ENCODE results near the gene LLGL2.
A peak's percentile ranks its signal among the peaks of the same experiment; 100 is the strongest.
"Not testable (repeated sequence)": the region's sequence is repeated elsewhere in the genome, so short reads cannot be mapped to it uniquely, and the experiment has no call there.

LLGL2 gene

DNA sequence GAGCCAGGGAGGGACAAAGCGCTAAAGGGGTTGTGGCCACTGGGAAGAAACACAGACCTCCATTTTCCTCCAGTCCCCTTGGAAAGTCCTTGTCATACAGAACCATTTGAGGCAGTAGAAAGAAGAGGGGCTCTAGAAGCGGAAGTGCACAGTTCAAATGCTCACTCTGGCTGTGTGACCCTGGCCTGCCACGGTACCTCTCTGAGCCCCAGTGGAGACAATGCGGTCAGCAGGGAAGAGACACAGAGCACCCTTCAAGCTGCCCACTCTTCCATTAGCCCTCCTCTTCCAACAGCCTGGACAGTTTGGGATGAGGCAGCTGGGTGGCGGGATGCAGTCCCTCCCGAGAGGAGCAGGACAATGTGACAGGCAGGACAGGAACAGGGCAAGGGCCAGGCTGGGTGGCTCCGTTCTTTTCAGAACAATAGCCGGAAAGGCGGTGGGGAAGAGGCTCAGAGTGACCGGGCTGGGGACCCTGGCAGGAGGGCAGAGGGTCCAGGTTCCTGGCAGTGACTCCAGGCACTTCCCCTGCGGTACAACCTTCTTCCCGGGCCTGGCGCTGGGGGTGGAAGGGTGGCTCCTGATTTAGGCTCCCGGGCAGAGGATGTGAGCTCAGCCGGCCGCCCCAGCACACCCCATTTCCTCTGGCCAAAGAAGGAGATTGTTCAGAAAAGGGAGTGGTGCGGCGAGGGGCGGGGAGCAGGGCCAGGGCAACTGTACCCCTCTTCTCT, 15.8 kb upstream of the LLGL2 start:
- no peak for DNase-seq

DNA sequence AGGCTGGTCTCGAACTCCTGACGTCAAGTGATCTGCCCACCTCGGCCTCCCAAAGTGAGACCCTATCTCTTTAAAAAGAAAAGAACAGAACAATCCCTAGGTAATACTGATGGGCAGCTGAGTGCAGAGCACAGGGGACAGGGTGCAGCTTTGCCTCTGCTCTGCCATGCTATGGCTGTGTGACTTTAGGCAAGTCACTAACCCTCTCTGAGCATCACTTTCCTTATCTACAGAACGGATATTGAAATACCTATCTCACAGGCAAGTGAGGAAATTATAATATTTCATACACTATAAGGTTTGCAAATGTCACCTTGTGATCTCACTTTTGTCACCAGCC, 14.3 kb upstream of the LLGL2 start:
- DNase-seq = no peak

DNA sequence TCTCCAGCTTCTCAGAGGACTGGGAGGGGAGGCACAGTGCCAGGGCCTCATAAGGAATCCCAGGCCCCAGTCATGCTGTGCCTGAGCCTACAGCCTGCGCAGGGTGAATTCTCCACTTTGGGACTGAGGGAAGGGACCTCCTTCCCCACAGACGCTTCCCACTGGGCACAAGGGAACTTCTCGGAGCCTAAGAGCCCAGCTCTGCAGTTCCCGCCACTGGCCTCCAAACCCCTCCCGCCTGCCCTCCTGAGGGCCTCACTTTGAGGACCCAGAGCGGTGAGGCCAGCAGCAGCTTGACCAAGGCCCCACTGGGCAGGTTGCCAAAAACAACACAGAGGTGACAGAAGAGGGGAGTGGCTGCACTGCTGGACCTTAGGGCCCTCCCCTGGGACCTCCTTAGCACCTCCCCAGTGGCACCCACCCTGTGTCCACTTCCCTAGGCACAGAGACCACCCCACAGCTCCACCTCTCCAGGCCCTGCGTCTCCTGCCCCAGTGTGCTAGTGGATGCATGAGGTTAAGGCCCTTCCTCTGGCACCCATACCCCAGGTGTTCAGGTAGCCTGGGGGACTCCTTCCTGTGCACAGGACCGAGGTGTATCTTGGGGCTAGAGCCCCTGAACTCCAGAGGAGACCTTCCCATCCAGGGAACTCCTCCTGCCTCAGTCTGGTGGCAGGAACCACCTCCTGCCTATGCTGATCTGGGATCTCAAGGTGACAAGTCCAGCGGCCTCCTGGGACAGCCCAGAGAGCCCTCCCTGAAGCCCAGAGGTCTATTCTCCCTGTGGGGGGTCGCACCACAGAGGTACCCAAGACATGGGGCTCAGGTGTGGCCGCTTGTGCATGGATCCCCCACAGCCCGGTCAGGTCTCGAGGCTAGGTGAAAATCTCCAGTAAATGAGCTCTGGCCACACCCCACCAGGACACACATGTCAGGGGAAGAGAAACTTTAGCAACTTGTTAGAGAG, 13.6 kb upstream of the LLGL2 start:
- no peak for DNase-seq

DNA sequence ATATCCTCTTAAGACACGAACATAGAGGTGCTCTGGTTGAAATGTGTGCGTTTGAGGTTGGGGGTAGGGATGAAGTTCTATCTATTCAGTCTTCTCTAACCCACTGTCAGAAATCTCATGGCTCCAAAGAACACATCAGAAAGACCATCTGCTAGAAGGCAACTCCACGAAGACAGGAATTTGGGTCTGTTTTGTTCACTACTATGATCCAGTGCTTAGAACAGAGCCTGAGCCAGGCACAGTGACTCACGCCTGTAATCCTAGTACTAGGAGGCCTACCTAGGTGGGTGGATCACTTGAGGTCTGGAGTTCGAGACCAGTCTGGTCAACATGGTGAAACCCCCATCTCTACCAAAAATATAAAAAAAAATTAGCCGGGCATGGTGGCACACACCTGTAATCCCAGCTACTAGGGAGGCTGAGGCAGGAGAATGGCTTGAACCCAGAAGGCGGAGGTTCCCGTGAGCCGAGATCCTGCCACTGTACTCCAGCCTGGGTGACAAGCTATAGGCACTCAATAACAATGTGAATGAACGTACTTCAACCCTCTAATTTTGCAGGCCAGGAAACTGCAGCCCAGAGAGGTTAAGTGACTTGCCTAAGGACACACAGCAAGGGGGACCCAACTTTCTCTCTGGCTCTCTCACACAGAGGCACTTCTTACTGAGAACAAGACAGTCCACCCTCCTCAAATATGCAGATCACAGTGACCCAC, 12.4 kb upstream of the LLGL2 start:
- DNase-seq = no peak

DNA sequence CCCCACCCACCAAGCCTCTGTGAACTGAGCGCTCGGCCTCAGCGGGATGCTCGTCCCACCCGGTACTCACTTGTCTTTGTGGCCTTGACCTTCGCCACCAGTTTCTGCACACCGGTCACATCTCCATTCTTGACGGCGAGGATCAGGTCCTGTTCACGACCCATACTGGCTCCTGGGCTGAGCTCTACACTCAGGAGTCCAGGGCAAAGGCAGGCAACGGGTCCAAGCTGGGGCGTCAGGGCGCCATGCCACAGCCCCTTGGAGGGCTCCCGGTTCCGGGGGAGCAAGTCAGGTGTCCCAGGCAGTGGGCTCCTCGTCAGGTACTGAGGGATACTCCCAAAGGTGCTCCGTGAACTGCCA, 11.9 kb upstream of the LLGL2 start:
- no peak for DNase-seq

DNA sequence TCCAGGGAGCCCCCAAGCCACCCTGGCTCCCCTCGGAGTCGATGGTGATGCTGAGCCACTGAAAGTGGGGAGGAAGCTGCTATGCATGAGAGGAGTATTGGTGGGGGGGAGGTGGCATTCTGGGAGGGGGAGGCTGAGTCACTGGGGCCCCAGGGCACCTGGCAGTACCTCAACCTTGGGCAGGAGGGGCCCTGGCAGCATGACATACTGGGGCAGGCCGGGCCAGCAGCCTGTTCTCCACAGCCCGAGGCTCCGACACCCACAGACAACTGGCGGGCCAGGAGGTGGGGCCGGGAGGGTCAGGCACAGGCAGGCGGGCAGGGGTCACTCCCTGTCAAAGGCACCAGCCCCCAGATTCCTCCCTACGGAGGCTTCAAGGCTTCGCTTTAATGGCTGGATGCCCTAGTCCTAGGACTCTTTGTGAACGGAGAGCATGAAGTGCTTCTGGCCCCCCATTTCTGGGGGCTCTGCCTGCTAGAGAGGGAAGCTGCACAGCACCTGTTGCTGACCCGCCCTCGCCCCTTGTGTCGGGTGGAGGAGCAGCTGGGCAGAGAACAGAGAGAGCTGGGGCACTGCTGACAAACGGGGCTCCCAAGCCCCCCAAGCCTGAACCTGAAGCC, 11.1 kb upstream of the LLGL2 start:
- no peak for DNase-seq

DNA sequence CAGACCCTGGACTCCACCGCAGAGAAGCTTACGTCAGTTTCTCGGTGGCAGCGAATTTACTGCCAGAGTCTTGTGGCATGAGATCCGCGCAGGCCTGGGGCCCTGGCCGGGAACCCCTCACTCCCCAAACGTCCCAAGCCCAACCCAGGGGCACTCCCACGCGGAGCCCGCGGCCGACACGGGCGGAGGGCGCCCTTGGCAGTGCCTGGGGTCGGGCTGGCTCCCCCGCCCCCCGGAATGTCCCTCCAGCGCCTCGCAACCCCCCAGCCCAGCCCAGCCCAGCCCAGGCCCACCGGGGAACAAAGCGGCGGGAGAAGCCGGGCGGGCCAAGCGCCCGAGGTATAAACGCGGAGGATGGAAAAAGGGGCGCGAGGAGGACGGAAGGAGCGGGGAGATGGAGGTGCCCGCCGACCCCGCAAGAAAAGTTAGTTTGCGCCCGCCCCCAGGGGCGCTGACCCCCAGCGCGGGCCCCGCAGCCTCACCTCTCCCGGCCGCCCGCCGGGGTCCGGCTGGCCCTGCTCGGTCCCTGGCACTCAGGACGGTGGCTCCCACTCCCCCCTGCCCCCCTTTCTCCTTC, 10.5 kb upstream of the LLGL2 start:
- DNase-seq = no peak

DNA sequence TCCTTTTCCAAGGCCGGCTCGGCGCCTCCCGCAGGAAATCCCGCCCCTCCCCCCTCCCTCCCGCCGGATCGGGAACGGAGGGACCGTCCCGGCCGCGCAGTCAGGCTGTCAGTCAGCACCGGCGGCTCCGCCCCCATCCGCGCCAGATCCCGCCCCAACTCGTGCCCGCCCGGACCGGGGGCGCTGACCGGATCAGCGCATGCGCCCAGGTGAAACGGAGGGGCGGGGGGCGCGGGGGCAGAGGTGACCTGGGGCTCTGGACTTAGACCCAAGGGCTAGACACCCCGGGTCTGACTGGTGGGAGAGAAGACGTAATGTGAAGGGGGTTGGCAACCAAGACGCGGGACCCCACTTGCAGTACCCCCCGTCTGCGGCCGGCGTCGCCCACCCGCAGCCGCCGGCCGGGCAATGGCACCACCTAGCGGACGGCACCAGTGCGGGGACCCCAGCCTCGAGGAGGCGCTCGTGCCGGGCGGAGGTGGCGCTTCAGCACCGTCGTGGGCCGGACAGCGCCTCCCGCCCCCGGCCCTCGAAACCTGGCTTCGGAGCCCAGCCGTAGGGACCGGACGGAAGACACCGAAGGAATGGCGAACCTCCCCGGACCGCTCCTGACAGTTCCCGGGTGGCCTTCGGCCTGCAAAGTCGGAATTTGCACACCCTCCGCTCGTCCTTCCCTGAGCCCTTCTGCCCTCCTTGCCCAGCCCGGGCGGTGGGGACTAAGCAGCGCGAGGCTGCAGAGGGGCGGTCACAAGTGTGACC, 9.8 kb upstream of the LLGL2 start, which contains the start of gene CASKIN2:
Gene CASKIN2, minus strand, starts transcription at position 42 of the 759 bp plus-strand sequence. CDS start 1,733 bp downstream, outside the sequence.
- peak; percentile 87 for DNase-seq

DNA sequence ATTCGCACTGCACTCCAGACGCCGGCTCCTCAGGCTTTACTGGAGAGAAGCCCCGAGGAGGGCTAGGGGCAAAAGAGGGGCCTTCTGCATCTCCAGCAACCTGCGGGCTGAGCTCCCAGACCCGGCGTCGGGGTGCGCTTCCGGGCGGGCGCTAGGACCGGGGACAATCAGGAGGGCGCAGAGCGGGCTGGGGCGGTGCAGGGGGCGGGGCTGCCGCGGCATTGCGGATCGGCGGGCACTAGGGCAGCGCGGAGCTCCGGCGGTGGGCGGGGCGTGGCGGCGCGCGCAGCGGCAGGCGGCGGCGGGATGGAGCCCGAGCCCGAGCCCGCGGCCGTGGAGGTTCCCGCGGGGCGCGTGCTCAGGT, 9.3 kb upstream of the LLGL2 start, which contains the start of gene TSEN54:
Gene TSEN54, plus strand, starts transcription at position 274 of the 364 bp plus-strand sequence. Its CDS starts 33 bp downstream, at position 307.
- DNase-seq = peak; percentile 87

DNA sequence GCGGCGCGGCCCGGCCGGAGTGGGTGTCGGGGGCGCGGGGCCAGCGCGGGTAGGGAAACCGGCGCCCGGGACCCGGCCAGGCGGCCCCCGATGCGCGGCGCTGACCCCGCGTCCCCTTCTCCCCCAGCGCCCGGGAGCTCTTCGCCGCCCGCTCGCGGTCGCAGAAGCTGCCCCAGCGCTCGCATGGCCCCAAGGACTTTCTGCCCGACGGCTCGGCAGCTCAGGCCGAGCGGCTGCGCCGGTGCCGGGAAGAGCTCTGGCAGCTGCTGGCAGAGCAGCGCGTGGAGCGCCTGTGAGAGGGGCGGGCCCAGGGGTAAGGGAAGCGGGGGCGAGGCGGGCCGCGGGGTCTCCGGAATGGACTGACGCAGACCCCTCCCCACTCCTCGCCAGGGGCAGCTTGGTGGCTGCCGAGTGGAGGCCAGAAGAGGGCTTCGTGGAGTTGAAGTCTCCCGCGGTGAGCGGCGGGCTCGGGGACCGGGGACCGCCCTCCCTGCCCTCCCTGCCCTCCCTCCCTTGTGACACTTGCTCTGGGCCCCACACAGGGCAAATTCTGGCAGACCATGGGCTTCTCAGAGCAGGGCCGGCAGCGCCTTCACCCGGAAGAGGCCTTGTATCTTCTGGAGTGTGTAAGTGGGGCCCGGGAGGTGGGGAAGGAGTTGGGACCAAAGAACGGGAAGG, 8.7 kb upstream of the LLGL2 start:
- no peak for DNase-seq

DNA sequence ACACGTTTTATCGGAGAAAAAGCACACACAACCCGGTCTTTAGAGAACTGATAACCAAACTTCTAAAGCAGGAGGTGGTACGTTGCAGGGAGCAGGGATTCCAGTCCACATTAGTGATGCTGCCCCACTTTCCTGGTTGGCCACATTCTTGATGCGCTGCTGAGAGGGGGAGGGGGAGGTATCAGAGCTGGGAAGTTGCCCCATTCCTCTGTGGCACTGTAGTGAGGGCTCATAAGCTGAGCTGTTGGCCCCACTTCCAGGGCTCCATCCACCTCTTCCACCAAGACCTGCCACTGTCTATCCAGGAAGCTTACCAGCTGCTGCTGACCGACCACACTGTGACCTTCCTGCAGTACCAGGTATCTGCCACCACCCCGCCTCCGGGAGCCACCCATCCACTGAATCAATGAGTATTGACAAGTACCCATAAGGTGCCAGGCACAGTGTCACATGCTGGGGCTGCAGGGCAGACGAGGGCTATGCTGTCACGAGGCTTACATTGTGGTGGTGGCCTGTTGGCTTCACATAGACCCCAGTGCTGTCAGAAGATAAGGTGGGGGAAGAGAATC, 8.1 kb upstream of the LLGL2 start:
- DNase-seq = no peak

DNA sequence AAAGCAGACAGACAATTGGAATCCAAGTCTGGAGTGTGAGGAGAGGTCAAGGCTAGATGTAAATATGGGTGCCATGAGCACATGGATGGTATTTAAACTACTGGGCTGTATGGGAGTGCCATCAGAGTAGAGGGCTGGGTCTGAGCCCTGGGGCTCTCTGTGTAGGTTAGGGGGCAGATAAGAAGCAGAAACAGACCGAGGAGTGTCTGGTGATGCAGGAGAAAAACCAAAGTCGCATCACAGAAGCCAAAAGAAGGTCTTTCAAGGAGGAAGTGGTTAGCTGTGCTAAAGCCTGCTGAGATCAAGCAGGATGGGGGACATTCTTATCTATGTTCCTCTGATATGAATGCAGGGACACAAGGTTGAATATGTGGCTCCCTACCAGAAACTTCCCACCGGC, 7.3 kb upstream of the LLGL2 start:
- no peak for DNase-seq

DNA sequence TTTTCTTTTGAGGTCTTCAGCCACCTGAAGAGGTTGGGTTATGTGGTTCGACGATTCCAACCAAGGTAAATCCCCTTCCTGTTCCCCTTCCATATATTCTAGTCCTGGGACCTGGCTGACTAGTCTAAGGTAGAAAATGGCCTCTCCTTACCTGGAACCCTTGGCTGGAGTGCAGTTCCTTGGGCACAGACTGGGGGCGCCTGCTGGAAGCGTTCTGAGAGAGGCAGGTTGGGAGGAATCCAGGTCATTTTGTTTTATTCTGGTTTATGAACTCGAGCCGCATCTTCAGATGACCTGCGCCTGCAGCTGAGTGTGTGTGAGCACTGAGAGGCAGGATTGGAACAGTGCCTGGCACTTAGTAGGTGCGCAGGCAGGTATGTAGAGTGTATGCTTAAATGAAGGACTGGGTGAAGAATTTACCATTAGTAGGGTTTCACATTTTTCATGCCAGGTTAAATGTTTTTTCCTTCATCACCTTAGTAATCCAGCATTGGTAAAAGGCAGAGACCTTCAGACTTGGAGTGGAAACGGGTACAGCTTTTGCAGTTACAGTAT, 6.4 kb upstream of the LLGL2 start:
- DNase-seq = no peak

DNA sequence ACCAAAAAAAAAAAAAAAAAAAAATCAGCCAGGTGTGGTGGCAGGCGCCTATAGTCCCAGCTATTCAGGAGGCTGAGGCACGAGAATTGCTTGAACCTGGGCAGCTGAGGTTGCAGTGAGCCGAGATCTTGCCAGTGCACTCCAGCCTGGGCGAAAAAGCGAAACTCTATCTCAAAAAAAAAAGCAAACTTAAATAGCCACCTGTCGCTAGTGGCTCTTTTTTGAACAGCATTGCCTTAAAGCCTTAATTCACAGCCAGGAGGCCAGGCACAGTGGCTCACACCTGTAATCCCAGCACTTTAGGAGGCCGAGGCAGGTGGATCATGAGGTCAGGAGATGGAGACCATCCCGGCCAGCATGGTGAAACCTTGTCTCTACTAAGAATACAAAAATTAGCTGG, 5.1 kb upstream of the LLGL2 start:
- DNase-seq = not testable (repeated sequence)

DNA sequence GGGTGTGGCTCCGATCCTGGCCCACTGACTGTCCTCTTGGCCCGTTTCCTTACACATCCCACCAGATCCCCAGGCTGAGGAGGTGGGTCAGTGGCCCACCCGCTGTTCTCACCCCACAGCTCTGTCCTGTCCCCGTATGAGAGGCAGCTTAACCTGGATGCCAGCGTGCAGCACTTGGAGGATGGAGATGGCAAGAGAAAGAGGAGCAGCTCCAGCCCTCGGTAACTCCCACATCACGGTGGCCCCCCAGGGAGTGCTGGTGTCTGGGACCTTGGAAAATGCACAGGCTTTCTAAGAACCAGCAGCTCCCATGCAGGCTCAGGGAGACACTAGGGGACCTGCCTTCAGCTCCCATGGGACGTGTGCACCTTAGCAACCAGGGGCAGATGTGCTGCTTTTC, 4.2 kb upstream of the LLGL2 start:
- no peak for DNase-seq

DNA sequence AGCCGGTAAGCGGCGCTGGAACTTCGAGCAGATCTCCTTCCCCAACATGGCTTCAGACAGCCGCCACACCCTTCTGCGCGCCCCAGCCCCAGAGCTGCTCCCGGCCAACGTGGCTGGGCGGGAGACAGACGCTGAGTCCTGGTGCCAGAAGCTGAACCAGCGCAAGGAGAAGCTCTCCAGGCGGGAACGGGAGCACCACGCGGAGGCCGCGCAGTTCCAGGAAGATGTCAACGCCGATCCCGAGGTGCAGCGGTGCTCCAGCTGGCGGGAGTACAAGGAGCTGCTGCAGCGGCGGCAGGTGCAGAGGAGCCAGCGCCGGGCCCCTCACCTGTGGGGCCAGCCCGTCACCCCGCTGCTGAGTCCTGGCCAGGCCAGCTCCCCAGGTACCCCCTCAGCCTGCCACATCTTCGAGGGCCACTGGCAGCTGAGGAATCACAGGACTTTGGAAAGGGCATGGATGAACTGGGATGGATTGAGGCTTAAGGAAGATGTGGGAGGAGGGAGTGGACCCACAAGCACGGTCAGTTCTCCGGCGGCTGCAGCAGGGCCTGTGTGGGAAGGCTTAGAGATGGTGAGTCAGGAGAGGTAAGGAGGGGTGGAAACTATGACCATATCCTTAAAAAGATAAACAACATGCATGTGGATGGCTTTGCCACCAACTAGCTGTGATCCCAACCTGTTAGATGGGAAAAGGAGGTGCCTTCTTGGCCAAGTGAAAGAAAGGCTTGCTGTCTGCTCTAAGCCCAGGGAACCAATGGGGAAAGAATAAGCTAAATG, 3.4 kb upstream of the LLGL2 start:
- no peak for DNase-seq

DNA sequence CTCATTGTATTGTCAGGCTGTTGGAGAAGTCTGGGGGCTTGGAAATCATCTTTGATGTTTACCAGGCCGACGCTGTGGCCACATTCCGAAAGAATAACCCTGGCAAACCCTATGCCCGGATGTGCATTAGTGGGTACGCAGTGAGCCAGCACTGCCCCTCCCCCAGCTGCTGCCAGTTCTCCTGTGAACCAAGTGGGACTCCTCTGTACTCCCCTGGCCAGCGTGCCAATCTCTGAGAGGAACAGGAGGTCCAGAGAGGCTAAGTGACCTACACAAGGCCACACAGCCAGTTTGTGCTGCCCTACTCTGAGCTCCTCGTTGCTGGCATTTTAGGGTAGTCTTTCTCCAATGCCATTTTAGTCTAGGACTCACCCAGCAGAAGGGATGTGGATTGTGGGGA, 1.9 kb upstream of the LLGL2 start:
- no peak for DNase-seq

DNA sequence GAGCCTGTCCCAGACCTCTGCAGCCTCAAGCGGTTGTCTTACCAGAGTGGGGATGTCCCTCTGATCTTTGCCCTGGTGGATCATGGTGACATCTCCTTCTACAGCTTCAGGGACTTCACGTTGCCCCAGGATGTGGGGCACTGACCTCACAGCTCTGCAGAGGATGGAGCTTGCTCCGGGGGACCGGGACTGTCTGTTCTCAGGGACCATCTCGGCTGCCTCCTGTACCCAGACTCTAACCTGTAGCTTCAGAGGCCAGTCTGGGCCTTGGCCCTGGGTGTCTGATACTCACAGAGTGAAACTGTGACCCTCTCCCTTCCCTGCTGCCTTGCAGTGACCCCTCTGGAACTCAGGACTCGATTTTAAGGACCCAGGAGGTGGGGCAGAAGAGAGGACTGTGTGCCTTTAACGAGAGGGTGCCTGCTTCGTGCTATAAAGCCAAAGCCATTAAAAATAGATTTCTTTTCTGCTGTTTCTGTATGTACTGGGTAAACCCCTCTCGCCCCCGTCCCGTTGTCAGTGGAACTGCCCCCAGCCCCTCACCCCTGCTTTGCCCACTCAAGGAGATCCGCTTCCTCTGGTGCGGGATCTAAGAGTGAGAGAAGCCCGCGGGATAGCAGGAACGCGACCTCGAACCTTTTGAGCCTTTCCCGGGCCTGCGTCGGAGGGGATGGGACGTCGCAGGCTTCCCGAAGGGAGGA, 1.1 kb upstream of the LLGL2 start:
- no peak for DNase-seq

All from NCI-H1092 (cell line).